ENCODE results near the gene TMPRSS12.
"Not testable (repeated sequence)": the region's sequence is repeated elsewhere in the genome, so short reads cannot be mapped to it uniquely, and the experiment has no call there.

TMPRSS12 gene

GRCh38 chr12:50927356-50927755 is 84.6 kb downstream of the TMPRSS12 start:
- DNase-seq: no peak

GRCh38 chr12:50927766-50928224 is 85.1 kb downstream of the TMPRSS12 start:
- DNase-seq: no peak

- DNase-seq: no peak
Measured at GRCh38 chr12:50928392-50928791, 85.7 kb downstream of the TMPRSS12 start.

GRCh38 chr12:50929831-50930230 is 87.1 kb downstream of the TMPRSS12 start:
- no peak for DNase-seq

- DNase-seq: not testable (repeated sequence)
Measured at GRCh38 chr12:50930477-50930876, 87.8 kb downstream of the TMPRSS12 start.

GRCh38 chr12:50932787-50933280 is 90.1 kb downstream of the TMPRSS12 start:
- no peak for DNase-seq

GRCh38 chr12:50933459-50934124 is 90.9 kb downstream of the TMPRSS12 start:
- DNase-seq: no peak

- no peak for DNase-seq
Measured at GRCh38 chr12:50934371-50934851, 91.7 kb downstream of the TMPRSS12 start.

GRCh38 chr12:50934981-50935807 is 92.5 kb downstream of the TMPRSS12 start:
- DNase-seq: no peak

GRCh38 chr12:50936821-50937530 is 94.2 kb downstream of the TMPRSS12 start:
- DNase-seq: no peak

All from NCI-H1436 (cell line).